ENCODE results near the gene ENDOU.

DNA sequence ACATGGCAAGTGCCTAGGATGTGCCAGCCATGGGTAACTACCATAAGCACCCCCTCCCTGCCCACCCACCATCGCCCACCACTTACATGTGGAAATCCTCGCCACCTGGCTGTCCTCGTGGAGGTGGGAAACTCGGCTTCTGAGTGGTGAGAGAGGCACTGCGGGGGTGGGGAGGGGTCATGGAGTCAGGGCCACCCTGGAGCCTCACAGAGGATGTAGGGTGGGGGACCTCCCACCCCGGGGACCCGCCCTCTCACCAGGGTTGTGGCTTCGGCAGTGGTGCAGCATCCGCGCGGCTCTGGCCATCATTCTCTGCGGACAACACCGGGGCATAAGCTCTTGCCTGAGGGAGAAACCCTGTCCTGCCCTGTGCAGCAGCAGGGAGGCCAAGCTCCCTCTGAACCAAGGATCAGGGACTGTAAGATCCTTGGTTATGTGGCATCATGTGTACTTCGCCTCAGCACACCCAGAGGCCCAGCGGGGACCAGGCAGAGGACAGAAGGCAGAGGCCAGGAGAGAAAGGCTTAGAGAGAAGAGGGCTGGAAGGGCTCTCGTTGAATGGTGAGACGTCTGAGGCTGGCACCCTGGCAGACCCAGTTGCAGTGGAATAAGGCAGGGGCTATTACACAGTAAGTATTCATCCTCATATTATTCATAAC, 12.8 kb upstream of the ENDOU start:
- TF ChIP-seq, protein P1, sequence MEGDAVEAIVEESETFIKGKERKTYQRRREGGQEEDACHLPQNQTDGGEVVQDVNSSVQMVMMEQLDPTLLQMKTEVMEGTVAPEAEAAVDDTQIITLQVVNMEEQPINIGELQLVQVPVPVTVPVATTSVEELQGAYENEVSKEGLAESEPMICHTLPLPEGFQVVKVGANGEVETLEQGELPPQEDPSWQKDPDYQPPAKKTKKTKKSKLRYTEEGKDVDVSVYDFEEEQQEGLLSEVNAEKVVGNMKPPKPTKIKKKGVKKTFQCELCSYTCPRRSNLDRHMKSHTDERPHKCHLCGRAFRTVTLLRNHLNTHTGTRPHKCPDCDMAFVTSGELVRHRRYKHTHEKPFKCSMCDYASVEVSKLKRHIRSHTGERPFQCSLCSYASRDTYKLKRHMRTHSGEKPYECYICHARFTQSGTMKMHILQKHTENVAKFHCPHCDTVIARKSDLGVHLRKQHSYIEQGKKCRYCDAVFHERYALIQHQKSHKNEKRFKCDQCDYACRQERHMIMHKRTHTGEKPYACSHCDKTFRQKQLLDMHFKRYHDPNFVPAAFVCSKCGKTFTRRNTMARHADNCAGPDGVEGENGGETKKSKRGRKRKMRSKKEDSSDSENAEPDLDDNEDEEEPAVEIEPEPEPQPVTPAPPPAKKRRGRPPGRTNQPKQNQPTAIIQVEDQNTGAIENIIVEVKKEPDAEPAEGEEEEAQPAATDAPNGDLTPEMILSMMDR (IDR thresholded peaks at IDR 0.05): no peak
- TF ChIP-seq POLR2A (IDR thresholded peaks at IDR 0.05) (no peak), EP300 (IDR thresholded peaks at IDR 0.05) (no peak), POLR2AphosphoS5 (IDR thresholded peaks at IDR 0.05) (no peak)

Data from gastroesophageal sphincter (tissue), 3 donors.